Head of caudate nucleus (tissue), 42 donors: ENCODE measurements around the gene SMPDL3B.

Experiments used
- DNase-seq, 42 donors: peaks; one replicate each; pipeline versions ENCODE4 v3.0.0 to v3.0.0-alpha.2; 2020 to 2021; ENCODE audit warnings: mixed read lengths in 7 of 42
- intact Hi-C: fragments of 100-400 bp; cut with DNase I; formaldehyde crosslinking; loops from one replicate; pipeline ENCODE4 v1.15.0; 2022

The SMPDL3B gene

DNA sequence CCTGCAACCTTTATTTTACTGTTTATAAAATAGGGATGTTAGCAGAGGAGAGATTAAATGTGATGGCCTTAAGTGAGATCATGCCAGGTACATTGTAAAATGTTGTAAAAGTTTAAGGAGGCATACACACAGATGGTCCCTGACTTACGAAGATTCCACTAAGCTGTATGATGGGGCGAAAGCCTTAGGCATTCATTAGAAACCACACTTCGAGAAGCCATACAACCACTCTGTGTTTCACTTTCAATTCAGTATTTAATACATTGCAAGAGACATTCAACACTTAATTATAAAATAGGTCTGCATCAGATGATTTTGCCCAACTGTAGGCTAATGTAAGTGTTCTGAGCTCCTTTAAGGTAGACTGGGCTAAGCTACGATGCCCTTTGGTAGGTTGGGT lies 3.7 kb downstream of the SMPDL3B start:
- intact Hi-C loops, result no loop called here
- DNase-seq, result no peak

GRCh38 chr1:27940297-27940696 lies 5.5 kb downstream of the SMPDL3B start:
- intact Hi-C loops, result no loop called here
- DNase-seq, result peak in 24 of 42 donors; percentile 4 to 74 (median 44)

GRCh38 chr1:27940870-27941560 lies 6.2 kb downstream of the SMPDL3B start:
- intact Hi-C loops, result no loop called here
- DNase-seq, result peak in 1 of 42 donors; percentile 3

DNA sequence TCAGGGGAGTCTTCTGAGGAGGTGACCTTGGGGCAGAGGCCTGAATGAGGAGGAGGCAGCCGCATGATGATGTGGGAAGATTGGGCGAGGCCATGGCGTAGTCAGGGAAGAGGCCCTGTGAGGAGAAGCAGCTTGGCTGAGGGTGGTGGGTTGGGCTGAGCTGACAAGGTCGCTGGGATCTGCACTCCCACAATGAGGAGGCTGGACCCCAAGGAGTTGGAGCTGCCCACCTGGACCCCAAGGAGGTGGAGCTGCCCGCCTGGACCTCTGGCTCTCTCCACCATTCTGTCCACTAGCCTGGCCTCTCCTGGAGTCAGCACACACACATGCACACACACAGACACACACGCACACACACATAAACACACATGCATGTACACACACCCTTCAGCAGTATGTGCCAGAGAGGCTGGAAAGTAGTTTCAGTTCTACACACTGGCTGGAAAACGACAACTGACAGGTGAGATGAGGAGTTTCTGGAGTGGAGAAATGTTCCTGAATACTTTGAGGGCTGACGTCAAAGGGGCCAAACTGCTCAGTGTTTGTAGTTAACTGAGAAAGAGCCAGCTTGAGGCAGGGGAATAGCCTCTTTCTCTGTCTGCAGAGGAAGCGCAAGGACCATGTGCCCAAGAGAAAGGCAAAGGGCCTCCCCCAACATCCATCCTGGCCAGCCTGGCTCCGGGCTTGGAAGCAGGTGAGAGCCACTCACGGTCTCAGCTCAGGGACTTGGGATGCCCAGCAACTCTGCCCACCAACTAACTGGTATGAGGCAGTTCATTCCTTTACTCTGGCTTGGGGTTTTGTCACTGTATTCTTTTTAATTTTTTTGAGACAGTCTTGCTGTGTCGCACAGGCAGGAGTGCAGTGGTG lies 7.1 kb downstream of the SMPDL3B start:
- DNase-seq, result peak in 1 of 42 donors; percentile 13
- intact Hi-C loops, result no loop called here

DNA sequence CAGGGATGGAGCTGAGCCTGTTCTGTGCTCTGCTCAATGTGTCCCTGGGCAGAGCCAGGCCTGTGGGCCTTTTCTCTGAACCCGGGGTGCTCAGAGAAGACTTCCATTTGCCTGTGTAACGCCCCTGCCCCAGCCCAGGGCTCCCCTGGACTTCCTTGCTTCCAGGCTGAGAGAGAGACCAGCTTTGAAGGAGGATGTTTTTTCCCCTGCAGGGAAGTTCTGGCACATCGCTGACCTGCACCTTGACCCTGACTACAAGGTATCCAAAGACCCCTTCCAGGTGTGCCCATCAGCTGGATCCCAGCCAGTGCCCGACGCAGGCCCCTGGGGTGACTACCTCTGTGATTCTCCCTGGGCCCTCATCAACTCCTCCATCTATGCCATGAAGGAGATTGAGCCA lies 10.2 kb downstream of the SMPDL3B start:
- intact Hi-C loops, result no loop called here
- DNase-seq, result peak in 1 of 42 donors; percentile 7

DNA sequence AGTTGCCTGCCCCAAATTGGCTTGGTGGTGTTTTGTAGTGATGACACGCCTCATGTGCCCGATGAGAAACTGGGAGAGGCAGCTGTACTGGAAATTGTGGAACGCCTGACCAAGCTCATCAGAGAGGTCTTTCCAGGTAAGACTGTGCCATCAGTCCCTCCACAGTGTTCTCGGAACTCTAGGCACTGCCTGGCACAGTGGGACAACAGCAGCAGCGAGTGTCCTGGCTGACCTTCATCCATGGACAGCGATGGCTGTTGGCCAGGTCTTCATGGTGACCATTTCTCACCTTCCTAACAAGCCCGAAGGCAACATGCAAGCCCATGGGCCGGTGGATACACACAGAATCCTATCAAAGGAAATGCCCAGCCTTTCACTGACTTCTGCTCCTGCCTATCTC lies 14.2 kb downstream of the SMPDL3B start:
- intact Hi-C loops, result no loop called here
- no peak for DNase-seq

- DNase-seq, result no peak
- intact Hi-C loops, result no loop called here
Observed at GRCh38 chr1:27951396-27951795, 16.6 kb downstream of the SMPDL3B start.

- intact Hi-C loops, result no loop called here
- DNase-seq, result no peak
Observed at GRCh38 chr1:27952147-27952546, 17.3 kb downstream of the SMPDL3B start.

- intact Hi-C loops, result no loop called here
- no peak for DNase-seq
Observed at GRCh38 chr1:27954186-27954585, 19.4 kb downstream of the SMPDL3B start.

- no peak for DNase-seq
- intact Hi-C loops, result no loop called here
Observed at GRCh38 chr1:27955076-27955475, 20.3 kb downstream of the SMPDL3B start.

DNA sequence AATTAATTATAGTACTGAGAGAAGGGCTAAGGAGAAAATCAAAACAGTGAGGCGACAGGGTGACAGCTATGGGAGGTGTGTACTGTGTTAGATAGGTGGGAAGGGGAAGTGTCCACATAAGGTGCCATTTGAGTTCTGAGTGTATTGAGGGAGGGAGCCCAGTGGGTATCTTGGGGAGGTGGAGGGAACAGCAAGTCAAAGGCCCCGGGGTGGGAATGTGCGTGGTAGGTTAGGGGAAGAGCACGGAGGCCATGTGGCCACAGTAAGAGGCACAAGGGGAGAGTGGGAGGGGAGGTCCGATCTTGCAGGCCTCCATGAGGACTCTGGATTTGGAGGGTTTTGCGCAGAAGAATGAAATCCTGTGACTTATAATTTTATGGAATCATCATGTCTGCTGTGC lies 22.0 kb downstream of the SMPDL3B start:
- DNase-seq, result no peak
- intact Hi-C loops, result no loop called here

- no peak for DNase-seq
- intact Hi-C loops, result no loop called here
Observed at GRCh38 chr1:27957655-27958054, 22.9 kb downstream of the SMPDL3B start.

DNA sequence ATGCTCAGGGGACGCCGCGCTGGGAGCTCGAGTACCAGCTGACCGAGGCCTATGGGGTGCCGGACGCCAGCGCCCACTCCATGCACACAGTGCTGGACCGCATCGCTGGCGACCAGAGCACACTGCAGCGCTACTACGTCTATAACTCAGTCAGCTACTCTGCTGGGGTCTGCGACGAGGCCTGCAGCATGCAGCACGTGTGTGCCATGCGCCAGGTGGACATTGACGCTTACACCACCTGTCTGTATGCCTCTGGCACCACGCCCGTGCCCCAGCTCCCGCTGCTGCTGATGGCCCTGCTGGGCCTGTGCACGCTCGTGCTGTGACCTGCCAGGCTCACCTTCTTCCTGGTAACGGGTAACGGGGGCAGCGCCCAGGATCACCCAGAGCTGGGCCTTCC lies 23.7 kb downstream of the SMPDL3B start:
- intact Hi-C loops, result no loop called here
- no peak for DNase-seq

DNA sequence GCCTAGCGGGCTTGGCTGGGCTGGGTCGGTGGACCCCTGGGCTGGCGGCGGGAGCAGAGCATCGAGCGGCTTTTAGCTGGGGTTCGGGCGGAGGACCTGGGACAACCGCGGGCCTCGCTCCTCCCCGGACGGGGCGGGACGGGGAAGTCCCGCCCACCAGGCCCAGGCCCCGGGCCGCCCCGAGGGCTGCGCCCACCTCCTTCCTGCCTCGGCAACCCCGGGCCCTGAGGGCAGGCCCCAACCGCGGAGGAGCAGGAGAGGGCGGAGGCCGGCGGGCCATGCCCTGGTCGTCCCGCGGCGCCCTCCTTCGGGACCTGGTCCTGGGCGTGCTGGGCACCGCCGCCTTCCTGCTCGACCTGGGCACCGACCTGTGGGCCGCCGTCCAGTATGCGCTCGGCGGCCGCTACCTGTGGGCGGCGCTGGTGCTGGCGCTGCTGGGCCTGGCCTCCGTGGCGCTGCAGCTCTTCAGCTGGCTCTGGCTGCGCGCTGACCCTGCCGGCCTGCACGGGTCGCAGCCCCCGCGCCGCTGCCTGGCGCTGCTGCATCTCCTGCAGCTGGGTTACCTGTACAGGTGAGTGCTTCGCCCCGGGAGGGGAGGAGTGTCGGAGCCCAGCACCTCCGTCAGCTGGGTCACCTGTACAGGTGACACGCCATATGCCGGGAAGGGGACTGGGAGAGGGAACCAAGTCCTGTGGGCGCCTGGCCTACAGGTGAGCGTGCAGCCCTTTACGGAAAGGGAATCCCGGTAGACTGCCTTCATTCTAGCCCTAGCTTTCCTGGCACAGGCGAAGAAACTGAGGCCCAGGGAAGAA lies 25.2 kb downstream of the SMPDL3B start, which contains the start of gene XKR8:
Gene XKR8, plus strand, starts transcription at position 182 of the 812 bp plus-strand sequence. Its CDS starts 97 bp downstream, at position 279.
- intact Hi-C loops, result no loop called here
- peak; percentile 34 to 88 (median 78) for DNase-seq

- intact Hi-C loops, result no loop called here
- DNase-seq, result peak in 8 of 42 donors; percentile 28 to 71 (median 40)
Observed at GRCh38 chr1:27960762-27961645, 26.2 kb downstream of the SMPDL3B start.

DNA sequence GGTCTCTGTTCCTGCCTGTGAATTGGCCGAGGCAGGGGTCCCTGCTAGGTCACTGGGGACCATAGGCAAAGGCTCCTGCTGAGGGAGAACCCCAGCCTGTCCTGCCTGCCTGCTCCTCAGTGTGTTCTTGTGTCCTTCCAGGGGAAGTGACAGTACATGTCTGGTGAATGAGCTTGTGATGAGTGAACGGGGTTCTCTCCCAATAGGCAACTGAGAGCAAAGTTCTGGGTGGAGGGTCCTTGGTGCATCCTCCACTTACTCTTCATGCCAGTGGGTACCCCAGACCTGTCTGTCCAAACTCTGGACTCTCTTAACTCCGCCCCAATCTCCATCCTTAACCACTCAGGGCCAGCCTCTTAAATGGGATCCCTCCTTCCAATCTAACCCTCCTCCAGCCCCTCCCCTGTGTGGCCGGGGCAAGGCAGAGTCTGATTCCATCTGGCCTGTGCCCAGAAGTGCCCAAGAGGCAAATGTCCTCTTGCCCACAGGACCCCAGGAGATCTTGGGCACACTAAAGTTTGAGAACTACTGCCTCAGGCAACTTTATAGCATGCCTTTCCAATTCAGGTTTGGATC lies 26.9 kb downstream of the SMPDL3B start:
- intact Hi-C loops, result no loop called here
- no peak for DNase-seq

DNA sequence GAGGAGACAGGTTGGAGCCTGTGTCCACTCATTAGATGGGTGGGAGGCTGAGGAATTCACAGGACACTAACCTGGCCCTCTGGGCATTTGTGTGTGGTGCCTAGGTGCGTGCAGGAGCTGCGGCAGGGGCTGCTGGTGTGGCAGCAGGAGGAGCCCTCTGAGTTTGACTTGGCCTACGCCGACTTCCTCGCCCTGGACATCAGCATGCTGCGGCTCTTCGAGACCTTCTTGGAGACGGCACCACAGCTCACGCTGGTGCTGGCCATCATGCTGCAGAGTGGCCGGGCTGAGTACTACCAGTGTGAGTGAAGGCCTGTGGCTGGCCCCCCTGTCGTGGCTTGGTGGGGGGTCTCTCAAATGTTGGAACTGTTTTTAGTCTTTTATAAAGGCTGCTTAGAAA lies 28.6 kb downstream of the SMPDL3B start:
- DNase-seq, result no peak
- intact Hi-C loops, result no loop called here

DNA sequence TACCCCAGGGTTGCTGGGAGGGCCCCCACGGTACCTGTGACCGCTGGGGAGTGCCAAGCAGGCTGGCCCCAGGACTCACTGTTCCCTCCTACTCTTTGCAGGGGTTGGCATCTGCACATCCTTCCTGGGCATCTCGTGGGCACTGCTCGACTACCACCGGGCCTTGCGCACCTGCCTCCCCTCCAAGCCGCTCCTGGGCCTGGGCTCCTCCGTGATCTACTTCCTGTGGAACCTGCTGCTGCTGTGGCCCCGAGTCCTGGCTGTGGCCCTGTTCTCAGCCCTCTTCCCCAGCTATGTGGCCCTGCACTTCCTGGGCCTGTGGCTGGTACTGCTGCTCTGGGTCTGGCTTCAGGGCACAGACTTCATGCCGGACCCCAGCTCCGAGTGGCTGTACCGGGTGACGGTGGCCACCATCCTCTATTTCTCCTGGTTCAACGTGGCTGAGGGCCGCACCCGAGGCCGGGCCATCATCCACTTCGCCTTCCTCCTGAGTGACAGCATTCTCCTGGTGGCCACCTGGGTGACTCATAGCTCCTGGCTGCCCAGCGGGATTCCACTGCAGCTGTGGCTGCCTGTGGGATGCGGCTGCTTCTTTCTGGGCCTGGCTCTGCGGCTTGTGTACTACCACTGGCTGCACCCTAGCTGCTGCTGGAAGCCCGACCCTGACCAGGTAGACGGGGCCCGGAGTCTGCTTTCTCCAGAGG lies 31.8 kb downstream of the SMPDL3B start:
- intact Hi-C loops, result no loop called here
- DNase-seq, result peak in 3 of 42 donors; percentile 10 to 30 (median 12)
